Activated T-helper 2 cell treated with anti-CD3 and anti-CD28 coated beads, Interferon-gamma antibody, Interleukin-2, Interleukin-4, amounts not matched to agents 10 μg/mL and 5 μg/mL and 100 μg/mL, durations not matched to agents 14 hours and 24 hours and 36 hours (primary cell): ENCODE measurements around the gene PLA2G4C. TPM values are rescaled to one million over a fixed set of nuclear protein-coding genes. Genes with fewer than 3 reads are reported as not detected.

Experiments used
- DNase-seq: peaks from one replicate; pipeline ENCODE4 v3.0.0; 2021; ENCODE audit warnings: low spot score
- H3K27ac Mint-ChIP-seq: one replicate; pipeline ENCODE4 v1.8.0; 2021; ENCODE audit warnings: mixed read lengths
- H3K27me3 Mint-ChIP-seq: one replicate; pipeline ENCODE4 v1.8.0; 2021; ENCODE audit warnings: low read depth, mixed read lengths
- H3K36me3 Mint-ChIP-seq: one replicate; pipeline ENCODE4 v1.8.0; 2021; ENCODE audit warnings: low read depth, mixed read lengths
- H3K4me1 Mint-ChIP-seq: one replicate; pipeline ENCODE4 v1.8.0; 2021; ENCODE audit warnings: low read depth, mixed read lengths
- H3K4me3 Mint-ChIP-seq: one replicate; pipeline ENCODE4 v1.8.0; 2021; ENCODE audit warnings: low read depth, mild to moderate bottlenecking, moderate library complexity, mixed read lengths
- H3K9me3 Mint-ChIP-seq: one replicate; pipeline ENCODE4 v1.8.0; 2021; ENCODE audit warnings: mixed read lengths
- intact Hi-C: fragments of 100-400 bp; cut with micrococcal nuclease; formaldehyde crosslinking; loops from one replicate; pipeline ENCODE4 v1.15.1; 2023
- total RNA-seq: library from RNA; stranded (reverse); gene quantifications from 2 replicates; pipeline ENCODE4 v1.2.3, GENCODE V29; 2022

PLA2G4C gene
- total RNA-seq, 1 donor from 2014 or later = 11.3 TPM

DNA sequence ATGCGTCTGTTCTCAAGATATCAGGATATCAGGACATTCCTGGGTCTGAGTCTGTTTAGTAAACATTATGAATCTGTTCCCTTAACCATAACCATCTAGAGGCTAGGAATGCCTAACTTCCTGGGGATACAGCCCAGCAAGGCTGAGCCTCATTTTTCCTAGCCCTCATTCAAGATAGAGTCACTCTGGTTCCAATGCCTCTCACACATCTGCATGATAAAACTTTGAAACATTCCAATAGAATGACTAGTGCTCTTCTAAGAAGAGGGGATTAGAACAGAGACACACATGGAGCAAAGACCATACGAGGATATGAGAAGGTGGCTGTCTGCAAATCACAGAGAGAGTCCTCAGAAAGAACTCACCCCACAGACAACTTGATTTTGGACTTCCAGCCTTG, 46.1 kb downstream of the PLA2G4C start:
- H3K36me3 Mint-ChIP-seq = no peaks in the 10 kb centered on the region
- no peak overlapping the region for H3K4me3 Mint-ChIP-seq
- H3K27ac Mint-ChIP-seq = no peak overlapping the region
- DNase-seq = no peak
- H3K9me3 Mint-ChIP-seq = no peaks in the 10 kb centered on the region
- intact Hi-C loops = no loop called here
- H3K4me1 Mint-ChIP-seq = no peaks in the 10 kb centered on the region
- H3K27me3 Mint-ChIP-seq = peaks cover 2% of the 10 kb centered on the region

DNA sequence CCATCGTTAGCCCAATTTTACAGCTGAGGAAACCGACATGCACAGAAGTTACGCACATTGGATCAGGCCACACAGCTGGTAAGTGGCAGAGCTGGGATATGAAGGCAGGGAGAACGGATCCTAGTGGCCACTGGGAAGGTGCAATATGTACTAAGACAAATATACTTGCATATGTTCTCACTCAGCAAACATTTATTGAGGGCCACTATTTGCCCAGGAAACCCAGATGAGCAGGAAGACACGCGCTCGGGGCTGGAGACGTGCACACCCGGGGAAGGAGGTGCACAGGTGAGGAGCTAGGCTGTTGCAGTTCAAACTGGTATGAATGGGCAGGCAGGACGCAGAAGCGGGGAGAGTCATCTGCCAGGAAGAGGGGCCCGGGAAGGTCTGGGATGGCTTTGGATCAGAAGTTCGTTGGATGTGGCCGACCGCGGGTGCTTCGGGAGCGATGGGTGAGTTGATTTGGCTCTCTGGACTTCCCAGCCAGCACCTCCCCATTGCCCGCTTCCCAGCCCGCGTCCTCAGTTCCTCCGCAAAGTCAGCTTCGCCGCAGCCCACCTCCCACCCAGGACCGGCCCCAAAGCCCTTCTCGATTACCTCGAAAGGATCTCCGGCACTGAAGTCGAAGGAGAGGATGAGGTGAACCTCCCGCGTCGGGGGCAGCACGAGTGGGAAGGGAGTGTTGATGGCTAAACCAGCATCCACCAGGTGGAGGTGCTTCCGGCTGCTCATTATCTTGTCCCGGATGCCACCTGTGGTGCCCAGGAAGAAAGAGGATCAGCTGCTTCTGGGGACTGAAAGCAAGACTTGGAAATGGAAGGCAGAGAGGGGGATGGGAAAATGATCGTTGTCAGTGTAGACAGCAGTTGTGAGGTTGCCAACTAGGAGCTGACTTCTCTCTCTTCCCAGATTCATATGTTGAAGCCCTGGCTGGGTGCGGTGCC, 48.9 kb downstream of the PLA2G4C start:
- Mint-ChIP-seq H3K27me3 (peaks cover 2% of the 10 kb centered on the region), H3K9me3 (no peaks in the 10 kb centered on the region), H3K4me3 (no peak overlapping the region), H3K36me3 (no peaks in the 10 kb centered on the region), H3K27ac (no peak overlapping the region), H3K4me1 (no peaks in the 10 kb centered on the region)
- intact Hi-C loops = no loop called here
- DNase-seq = no peak

GRCh38 chr19:48060381-48060780, 50.2 kb downstream of the PLA2G4C start:
- intact Hi-C loops = no loop called here
- H3K27me3 Mint-ChIP-seq = peaks cover 2% of the 10 kb centered on the region
- no peaks in the 10 kb centered on the region for H3K36me3 Mint-ChIP-seq
- H3K4me3 Mint-ChIP-seq = no peak overlapping the region
- DNase-seq = no peak
- no peaks in the 10 kb centered on the region for H3K4me1 Mint-ChIP-seq
- no peaks in the 10 kb centered on the region for H3K9me3 Mint-ChIP-seq
- H3K27ac Mint-ChIP-seq = no peak overlapping the region

- H3K27ac Mint-ChIP-seq = no peak overlapping the region
- H3K4me3 Mint-ChIP-seq = no peak overlapping the region
- DNase-seq = no peak
- peaks cover 2% of the 10 kb centered on the region for H3K27me3 Mint-ChIP-seq
- intact Hi-C loops = no loop called here
- no peaks in the 10 kb centered on the region for H3K4me1 Mint-ChIP-seq
- no peaks in the 10 kb centered on the region for H3K9me3 Mint-ChIP-seq
- no peaks in the 10 kb centered on the region for H3K36me3 Mint-ChIP-seq
These were observed 51.3 kb downstream of the PLA2G4C start for GRCh38 chr19:48059331-48059730.

GRCh38 chr19:48053856-48054255, 56.8 kb downstream of the PLA2G4C start:
- H3K27me3 Mint-ChIP-seq = no peaks in the 10 kb centered on the region
- no peaks in the 10 kb centered on the region for H3K9me3 Mint-ChIP-seq
- H3K36me3 Mint-ChIP-seq = no peaks in the 10 kb centered on the region
- intact Hi-C loops = no loop called here
- H3K27ac Mint-ChIP-seq = no peak overlapping the region
- H3K4me1 Mint-ChIP-seq = peaks cover 2% of the 10 kb centered on the region
- no peak overlapping the region for H3K4me3 Mint-ChIP-seq
- no peak for DNase-seq

DNA sequence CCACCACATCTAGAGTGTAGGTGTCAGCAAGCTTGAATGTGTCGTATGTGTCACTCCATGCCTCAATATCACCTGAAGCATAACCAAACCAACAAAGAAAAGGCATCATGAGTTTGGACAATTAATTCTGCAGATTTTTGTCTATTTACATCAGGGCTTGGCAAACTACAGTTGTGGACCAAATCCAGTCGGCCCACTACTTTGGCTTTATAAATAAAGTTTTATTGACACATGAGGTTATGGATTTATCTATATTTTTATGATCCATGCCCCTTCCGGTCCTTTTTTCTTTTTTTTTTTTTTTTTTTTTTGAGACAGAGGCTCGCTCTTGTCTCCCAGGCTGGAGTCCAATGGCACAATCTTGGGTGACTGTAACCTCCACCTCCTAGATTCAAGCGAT, 57.5 kb downstream of the PLA2G4C start:
- Mint-ChIP-seq H3K9me3 (no peaks in the 10 kb centered on the region), H3K27ac (no peak overlapping the region), H3K36me3 (no peaks in the 10 kb centered on the region), H3K4me1 (peaks cover 2% of the 10 kb centered on the region), H3K4me3 (no peak overlapping the region), H3K27me3 (no peaks in the 10 kb centered on the region)
- no peak for DNase-seq
- intact Hi-C loops = no loop called here

- Mint-ChIP-seq H3K36me3 (no peaks in the 10 kb centered on the region), H3K4me3 (no peak overlapping the region)
- intact Hi-C loops = no loop called here
These were observed 59.1 kb downstream of the PLA2G4C start for GRCh38 chr19:48051335-48052033.

DNA sequence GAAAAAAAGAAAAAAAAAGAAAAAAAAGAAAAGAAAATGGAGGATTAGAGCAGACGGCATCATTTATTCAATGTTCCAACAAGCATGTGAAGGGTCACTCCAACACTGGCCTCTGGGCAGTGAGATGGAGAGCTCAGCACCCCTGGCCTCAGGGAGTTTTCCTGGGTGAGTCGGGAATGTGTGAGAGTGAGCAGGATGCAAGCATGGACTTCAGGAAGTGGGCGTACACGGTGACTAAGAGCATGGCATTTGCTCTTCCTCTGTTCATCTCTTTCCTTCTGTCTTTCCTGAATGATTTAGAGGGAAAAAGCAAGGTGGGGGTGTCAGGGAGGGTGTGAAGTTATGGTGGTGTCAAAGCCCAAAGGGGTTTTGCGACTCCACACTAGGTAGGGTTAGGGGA, 66.1 kb downstream of the PLA2G4C start:
- Mint-ChIP-seq H3K4me1 (no peaks in the 10 kb centered on the region), H3K36me3 (no peaks in the 10 kb centered on the region), H3K4me3 (no peak overlapping the region), H3K27ac (no peak overlapping the region), H3K27me3 (no peaks in the 10 kb centered on the region), H3K9me3 (no peaks in the 10 kb centered on the region)
- no peak for DNase-seq
- intact Hi-C loops = no loop called here

More at GRCh38 chr19:48051335-48052033, 59.1 kb downstream of the PLA2G4C start:
- Mint-ChIP-seq H3K4me1 (peaks cover 2% of the 10 kb centered on the region), H3K9me3 (no peaks in the 10 kb centered on the region), H3K27ac (no peak overlapping the region), H3K27me3 (no peaks in the 10 kb centered on the region)
- no peak for DNase-seq

DNA sequence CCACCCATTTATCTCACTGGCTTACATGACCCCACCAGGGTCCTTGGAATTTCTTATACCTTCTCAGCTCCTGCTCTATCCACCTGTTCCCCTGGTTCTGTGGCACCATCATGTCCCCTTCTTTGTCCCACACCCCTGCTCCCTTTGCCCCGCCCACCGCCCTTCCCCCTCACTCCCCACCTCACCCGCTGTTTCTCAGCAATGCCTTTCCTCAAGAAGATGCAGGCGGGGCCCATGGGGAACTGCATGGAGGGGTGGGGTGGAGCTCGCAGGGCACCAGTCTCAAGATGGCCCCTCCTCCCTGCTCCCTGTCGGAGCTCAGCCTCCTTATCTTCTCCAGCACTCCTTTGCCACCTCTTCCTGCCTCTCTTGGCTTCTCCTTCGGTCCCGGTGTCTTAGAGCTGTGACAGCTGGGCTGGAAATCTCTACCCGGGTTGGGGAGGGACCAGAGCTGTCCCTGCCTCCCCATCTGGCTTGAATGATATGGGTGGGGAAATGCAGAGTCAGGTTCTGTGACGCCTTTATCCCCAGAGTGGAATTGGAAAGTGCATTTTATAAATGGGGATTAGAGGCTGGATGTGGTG, 66.8 kb downstream of the PLA2G4C start, which contains the start of gene CABP5:
TSS of gene CABP5 (minus strand) at position 405 of the 584 bp plus-strand sequence. CDS start at position 248, 157 bp downstream.
- Mint-ChIP-seq H3K4me3 (no peak within 1 kb of the TSS), H3K4me1 (no peaks in the 10 kb centered on the region), H3K9me3 (no peaks in the 10 kb centered on the region), H3K27me3 (no peaks in the 10 kb centered on the region), H3K27ac (no peak within 1 kb of the TSS), H3K36me3 (no peaks in the 10 kb centered on the region)
- intact Hi-C loops = no loop called here
- DNase-seq = no peak

- Mint-ChIP-seq H3K27me3 (no peaks in the 10 kb centered on the region), H3K4me1 (no peaks in the 10 kb centered on the region), H3K4me3 (no peak overlapping the region), H3K9me3 (peaks cover under 1% of the 10 kb centered on the region), H3K36me3 (no peaks in the 10 kb centered on the region), H3K27ac (no peak overlapping the region)
- intact Hi-C loops = no loop called here
- no peak for DNase-seq
These were observed 68.6 kb downstream of the PLA2G4C start for GRCh38 chr19:48041877-48042580.

- H3K36me3 Mint-ChIP-seq = no peaks in the 10 kb centered on the region
- no peak overlapping the region for H3K27ac Mint-ChIP-seq
- no peaks in the 10 kb centered on the region for H3K27me3 Mint-ChIP-seq
- DNase-seq = no peak
- intact Hi-C loops = no loop called here
- H3K9me3 Mint-ChIP-seq = peaks cover 17% of the 10 kb centered on the region
- no peaks in the 10 kb centered on the region for H3K4me1 Mint-ChIP-seq
- no peak overlapping the region for H3K4me3 Mint-ChIP-seq
These were observed 73.9 kb downstream of the PLA2G4C start for GRCh38 chr19:48036765-48037164.

DNA sequence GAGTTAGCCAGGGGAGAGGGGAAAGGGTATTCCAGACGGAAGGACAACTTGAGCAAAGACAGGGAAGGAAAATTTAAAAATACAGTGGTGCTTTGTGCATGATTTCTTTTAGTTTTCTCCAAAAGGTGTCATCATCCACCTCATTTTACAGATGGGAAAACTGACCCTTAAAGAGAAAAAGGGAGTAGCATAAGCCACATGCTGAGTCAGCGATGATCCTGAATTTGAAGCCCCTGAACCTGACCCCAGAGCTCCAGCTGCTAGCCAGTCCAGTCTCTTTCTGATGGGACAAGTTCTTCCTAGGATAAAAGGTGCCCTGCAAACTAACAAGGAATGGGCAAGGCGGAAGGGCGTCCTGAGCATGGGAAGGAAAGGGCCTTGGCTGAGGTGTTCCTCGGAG, 77.0 kb downstream of the PLA2G4C start:
- Mint-ChIP-seq H3K9me3 (peaks cover 17% of the 10 kb centered on the region), H3K4me3 (no peak overlapping the region), H3K27ac (no peak overlapping the region), H3K4me1 (no peaks in the 10 kb centered on the region), H3K36me3 (no peaks in the 10 kb centered on the region), H3K27me3 (no peaks in the 10 kb centered on the region)
- intact Hi-C loops = no loop called here
- no peak for DNase-seq
